Activated T-cell treated with anti-CD3 and anti-CD28 coated beads for 4 hours (primary cell): ENCODE results near the gene EIF4EBP2.

Experiments
- DNase-seq: peaks from one replicate; pipeline ENCODE4 v3.0.0-alpha.2; 2020

EIF4EBP2 gene

GRCh38 chr10:70433581-70434280 lies 29.8 kb downstream of the EIF4EBP2 start:
- DNase-seq: no peak

DNA sequence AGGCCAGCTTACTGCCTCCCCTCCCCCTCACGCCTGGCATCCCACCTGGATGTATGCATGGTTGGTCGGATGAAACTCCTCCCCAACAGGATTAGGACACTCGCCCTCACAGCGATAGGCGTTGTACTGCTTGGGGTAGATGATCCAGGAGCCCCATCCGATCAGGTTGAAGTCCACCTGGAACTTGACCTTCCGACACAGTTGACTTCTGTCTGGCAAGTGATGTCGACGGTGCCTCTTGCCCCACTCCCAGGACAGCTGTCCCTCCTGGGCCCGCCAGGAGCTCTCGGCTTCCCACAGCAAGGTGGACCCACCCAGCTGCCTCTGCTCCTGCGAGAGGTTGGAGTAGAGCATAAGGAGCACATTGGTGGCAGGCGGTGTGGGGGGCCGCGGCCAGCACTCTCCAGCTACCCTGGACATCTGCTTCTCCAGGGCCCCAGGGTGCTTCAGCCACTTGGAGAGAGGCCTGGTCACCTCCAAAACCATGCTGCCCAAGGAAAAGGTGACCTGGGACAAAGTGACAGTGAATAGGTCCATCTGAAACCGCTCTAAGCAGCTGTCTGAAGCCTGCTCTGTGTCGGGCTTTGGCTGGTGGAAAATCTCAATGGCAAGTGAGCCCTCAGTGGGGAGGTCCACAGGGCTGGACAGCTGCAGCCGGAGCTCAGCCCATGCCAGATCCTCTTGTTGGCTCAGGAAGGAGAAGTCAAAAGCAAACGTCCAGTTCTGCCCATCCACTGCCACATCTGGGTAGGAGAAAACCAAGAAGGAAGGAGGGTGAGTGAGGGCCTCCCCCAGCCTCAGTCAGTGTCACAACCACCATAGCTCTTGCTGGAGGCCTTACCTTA lies 31.5 kb downstream of the EIF4EBP2 start:
- DNase-seq: no peak

DNA sequence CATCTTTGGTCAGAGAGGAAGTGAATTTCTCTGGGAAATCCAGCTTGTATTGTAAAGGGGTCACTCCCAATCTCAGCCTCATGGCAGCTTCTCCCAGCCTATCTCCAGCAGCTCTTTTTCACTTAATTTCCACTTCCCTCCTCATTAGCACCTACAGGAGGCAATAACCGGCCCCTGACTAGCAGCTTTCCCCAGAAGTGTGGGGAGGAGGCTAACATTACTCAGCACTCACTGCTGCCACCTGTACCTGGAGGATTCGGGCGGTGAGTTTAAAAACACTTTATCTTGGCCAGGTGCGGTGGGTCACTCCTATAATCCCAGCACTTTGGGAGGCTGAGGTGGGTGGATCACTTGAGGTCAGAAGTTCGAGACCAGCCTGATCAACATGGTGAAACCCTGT lies 33.8 kb downstream of the EIF4EBP2 start:
- no peak for DNase-seq

DNA sequence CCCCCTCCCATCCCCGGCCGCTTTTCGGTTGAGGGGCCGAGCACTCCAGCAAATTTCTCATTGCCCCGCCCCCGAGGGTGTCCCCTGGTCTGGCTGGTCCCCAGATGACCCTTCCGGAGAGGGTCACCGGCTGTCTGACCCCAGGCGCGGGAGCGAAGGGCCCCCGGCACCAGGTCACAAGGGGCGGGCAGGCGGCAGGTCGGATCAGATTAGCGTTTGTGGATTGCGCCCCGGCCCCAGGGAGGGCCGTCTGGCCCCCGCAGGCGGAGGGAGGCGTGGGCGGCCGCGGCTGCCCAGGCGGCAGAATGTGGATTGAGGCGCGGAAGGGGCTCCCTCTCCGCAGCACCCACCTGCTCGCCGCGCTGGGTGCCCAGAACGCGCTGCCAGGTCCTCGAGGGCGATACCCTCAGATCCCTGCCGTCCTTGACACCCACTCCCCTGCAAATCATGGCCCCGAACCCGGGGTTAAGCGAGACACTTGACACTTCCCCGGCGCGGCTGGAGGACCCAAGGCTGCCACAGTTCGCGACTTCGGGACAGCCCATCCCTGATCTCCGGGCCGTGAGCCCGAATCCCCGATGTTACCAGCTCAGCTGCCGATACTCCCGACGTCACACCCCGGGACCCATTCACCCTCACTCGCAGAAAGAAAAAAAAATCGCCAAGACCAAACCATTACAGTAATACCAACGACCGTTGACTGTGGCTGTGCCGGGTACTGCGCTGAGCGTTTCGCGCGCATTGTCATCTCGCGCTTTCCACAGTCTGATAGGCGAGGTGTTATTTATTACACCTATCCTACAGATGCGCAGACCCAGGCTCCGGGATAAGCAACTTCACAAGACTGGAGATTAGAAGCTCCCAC lies 36.6 kb downstream of the EIF4EBP2 start:
- no peak for DNase-seq

DNA sequence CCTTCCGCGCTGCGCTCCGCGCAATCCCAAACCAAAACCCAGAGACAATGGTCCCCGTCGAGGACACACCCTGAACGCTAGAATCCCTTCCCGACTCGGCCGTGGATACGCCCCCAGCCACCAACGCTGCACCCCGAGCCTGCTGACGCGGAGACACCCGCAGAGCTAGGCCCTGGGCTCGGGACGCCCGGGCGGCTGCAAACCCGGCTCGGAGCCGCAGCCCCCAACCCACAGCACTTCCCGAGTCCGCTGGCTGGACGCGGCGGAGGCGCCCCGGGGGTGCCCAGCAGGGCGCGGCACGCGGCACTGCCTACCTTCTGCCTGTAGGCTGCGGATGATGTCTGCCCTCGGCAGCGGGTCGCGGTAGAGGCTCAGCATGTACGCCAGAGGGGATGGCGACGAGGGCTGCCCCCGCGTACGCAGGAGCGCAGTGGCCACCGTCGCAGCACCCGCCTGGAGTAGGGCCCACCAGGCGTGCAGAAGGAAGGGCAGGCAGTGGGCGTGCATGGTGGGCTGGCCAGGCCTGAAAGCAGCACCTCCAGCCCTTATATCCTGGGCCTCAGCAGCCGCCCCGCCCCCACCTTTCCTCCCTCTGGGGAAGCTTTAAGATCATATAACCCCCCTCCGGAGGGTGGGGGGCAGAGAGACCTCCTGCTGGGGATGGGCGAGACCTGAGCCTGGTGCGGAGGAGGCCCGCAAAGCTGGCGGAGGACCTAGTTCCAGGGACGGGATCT lies 37.4 kb downstream of the EIF4EBP2 start, which contains the start of gene NODAL:
Gene NODAL, minus strand, starts transcription at position 521 of the 734 bp plus-strand sequence. Its CDS starts 14 bp downstream, at position 507.
- no peak for DNase-seq

- DNase-seq: no peak
Measured at GRCh38 chr10:70441895-70442309, 38.0 kb downstream of the EIF4EBP2 start.

DNA sequence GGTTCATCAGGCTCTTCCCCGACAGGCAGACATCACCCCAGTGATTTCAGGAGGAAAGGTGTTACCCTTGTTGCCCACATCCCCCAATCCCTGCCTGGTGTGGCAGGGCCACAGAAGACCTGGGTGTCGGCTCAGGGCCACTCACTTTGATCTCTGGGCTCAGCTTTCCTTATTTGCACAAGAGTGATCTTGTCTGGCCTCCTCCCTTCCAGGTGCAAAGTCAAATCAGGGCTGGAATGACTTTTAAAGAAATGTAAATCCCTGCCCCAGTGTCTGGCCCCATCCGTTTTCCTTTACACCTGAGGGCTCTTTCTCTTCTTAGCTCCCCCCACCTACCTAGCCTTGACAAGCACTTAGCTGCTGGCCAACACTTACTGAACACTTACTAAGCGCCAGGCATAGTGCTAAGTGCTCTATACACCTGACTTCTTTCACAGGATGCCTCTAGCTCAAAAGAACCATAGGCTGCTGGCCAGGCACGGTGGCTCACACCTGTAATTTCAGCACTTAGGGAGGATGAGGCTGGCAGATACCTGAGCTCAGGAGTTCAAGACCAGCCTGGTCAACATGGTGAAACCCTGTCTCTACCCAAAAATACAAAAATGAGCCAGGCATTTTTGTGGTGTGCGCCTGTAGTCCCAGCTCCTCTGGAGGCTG lies 38.5 kb downstream of the EIF4EBP2 start:
- no peak for DNase-seq

DNA sequence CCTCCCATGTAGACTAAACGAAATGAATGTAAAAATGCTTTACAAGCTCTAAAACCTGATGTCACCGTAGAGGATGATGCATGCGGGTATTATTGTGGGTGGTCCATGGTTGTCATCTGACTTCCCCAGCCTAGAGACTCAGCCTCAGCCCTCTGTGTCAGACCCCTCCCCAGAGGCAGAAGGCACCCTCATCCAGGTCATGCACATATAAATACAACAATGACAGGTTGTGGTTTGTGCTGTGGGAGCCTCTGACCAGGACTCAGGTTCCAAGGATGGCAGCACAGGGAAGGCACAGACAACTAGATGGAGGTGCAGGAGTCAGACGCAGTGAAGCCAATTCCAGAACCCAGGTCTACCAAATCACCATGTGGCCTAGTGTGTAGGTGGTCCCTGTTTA lies 40.8 kb downstream of the EIF4EBP2 start:
- DNase-seq: no peak

- no peak for DNase-seq
Measured at GRCh38 chr10:70445718-70446657, 42.0 kb downstream of the EIF4EBP2 start.

DNA sequence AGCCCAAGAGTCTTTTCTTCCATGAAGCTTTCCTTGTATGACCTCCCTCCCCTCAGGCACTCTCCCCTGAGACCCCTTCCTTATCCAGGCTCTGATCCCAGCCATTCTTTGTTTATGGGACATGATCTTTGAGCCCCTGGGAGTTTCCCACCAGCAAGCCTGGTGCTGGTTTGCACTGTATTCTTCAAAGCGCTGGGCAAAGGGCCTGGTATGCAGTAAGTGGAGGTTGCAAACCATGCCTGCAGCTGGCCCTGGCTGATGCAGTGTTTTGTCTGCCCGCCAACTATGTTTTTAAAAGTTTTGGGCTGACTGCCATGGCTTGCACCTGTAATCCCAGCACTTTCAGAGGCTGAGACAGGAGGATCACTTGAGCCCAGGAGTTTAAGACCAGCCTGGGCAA lies 44.3 kb downstream of the EIF4EBP2 start:
- DNase-seq: no peak

- DNase-seq: no peak
Measured at GRCh38 chr10:70455213-70455630, 51.3 kb downstream of the EIF4EBP2 start.

GRCh38 chr10:70456164-70456563 lies 52.2 kb downstream of the EIF4EBP2 start:
- DNase-seq: no peak

- no peak for DNase-seq
Measured at GRCh38 chr10:70457759-70458305, 53.9 kb downstream of the EIF4EBP2 start.

GRCh38 chr10:70458329-70459060 lies 54.5 kb downstream of the EIF4EBP2 start:
- peak; percentile 55 for DNase-seq

DNA sequence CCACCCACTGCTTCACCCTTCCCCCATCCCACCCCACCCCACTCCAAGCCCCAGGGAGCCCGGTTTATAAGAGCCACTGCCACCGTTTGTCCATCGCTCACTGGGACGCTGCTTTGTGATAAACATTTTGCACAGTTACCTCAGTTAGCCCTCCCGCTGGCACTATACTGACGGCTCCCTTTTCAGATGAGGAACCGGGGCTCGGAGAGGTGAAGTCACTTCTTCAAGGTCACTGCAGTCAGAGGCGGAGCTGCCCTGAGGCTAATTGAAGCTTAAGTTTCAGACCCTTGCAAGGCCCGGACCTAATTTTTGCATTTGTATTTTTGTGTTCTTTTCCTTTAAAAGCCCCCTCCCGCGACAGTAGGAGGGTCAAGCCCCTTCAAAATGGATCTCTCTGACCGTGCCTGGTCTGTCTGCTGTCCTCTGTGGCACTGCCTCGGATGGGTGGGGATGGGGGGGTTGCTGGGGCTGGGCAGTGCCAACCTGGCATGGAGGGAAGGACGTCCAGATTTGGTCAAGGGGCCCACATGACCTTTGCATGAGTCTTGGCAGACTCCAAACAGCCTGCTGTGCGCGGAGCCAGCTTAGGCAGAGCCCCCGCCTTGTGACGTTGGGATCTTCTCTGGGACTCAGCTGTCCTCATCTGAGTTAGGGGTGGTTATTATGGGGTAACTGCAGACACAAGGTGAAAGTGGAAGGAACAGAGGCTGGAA lies 55.3 kb downstream of the EIF4EBP2 start:
- no peak for DNase-seq

- DNase-seq: no peak
Measured at GRCh38 chr10:70459774-70460490, 56.0 kb downstream of the EIF4EBP2 start.

DNA sequence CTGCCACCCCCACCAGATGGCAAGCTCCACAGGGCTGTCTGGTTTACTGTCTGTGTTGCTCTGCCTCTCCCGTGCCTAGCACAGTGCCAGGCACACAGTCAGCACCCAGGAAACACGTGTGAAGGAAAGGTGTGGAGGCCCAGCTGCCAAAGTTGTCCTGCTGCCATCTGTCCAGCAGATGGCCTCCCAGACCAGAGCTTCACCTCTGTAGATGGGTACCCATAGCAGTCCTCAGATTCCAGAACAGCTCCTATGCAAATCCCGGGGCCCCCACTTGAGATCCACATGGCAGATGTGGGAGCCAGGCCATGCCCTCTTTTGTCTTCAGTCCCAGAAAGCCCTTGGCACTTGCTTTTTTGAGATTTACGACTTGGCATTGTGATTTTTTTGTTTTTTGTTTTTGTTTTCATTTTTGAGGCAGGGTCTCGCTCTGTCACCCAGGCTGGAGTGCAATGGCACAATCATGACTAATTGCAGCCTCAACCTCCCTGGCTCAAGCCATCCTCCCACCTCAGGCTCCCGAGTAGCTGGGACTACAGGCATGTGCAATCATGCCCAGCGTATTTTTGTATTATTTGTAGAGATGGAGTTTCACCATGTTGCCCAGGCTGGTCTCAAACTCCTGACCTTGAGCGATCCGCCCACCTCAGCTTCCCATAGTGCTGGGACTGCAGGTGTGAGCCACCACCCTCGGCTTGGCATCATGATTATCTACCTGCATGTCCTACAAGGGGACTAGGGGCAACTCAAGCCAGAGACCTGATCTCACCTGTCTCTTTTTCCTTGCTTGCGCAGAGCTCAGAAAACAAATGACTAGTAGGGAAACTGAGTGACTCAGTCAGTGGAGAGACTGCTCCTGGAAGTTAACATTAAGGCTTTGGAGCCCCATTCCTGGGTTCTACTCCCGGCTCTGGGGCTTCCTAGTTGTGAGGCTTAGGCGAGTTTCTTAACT lies 57.7 kb downstream of the EIF4EBP2 start:
- peak; percentile 38 for DNase-seq
